Subcutaneous adipose tissue (tissue), 4 donors: Measurements from ENCODE around the gene ZNF587. TPM values are rescaled to one million over a fixed set of nuclear protein-coding genes. Genes with fewer than 3 reads are reported as not detected.

Experiments
- CTCF ChIP-seq: fragments of 450-650 bp; IDR thresholded peaks from one replicate; pipeline ENCODE4 v1.5.1; 2016; ENCODE audit warnings: low read depth, mild to moderate bottlenecking, control low read depth, antibody characterized with exemption, moderate library complexity
- total RNA-seq, 4 donors: library from RNA; depleted of rRNA; stranded (reverse); fragments of >200 nt; gene quantifications; one replicate each; pipeline ENCODE4 v1.1.0, GENCODE V29; 2016

The ZNF587 gene
- total RNA-seq, 4 donors from 2014 or later = 14.5 to 30.5 (median 19.9) TPM

- TF ChIP-seq CTCF = no peak
Measured at GRCh38 chr19:57900311-57900710, 50.7 kb downstream of the ZNF587 start.

GRCh38 chr19:57903618-57904184, 54.0 kb downstream of the ZNF587 start:
- TF ChIP-seq CTCF = no peak

GRCh38 chr19:57905258-57905657, 55.6 kb downstream of the ZNF587 start:
- no peak for TF ChIP-seq CTCF

GRCh38 chr19:57907394-57907793, 57.7 kb downstream of the ZNF587 start:
- no peak for TF ChIP-seq CTCF

GRCh38 chr19:57914531-57914930, 64.9 kb downstream of the ZNF587 start:
- TF ChIP-seq CTCF = no peak

Other genes with a start within 250 kb of the ZNF587 start
- gene ZNF530, start 250.0 kb upstream of the ZNF587 start, total RNA-seq = 1 to 10 TPM; 1.1 to 3.8 (median 2.6) TPM
- 10 to 100 TPM; 10.6 to 20.3 (median 13.1) TPM for gene ZNF134, start 235.6 kb upstream of the ZNF587 start, total RNA-seq
- 10 to 100 TPM in 2 of 4 donors, 1 to 10 TPM in 2; 8.2 to 11.0 (median 10.0) TPM for gene ZNF211, start 216.7 kb upstream of the ZNF587 start, total RNA-seq
- gene ZSCAN4, start 180.9 kb upstream of the ZNF587 start, total RNA-seq = not detected
- 1 to 10 TPM; 3.6 to 6.8 (median 6.3) TPM for gene ZNF551, start 167.9 kb upstream of the ZNF587 start, total RNA-seq
- gene ZNF154, start 140.7 kb upstream of the ZNF587 start, total RNA-seq = 1 to 10 TPM; 1.9 to 3.0 (median 2.7) TPM
- 1 to 10 TPM; 3.9 to 8.1 (median 6.4) TPM for gene ZNF671, start 122.2 kb upstream of the ZNF587 start, total RNA-seq
- 10 to 100 TPM in 2 of 4 donors, 1 to 10 TPM in 2; 8.8 to 10.9 (median 10.1) TPM for gene ZNF776, start 103.0 kb upstream of the ZNF587 start, total RNA-seq
- 10 to 100 TPM; 17.8 to 22.5 (median 20.9) TPM for gene ZNF586, start 80.2 kb upstream of the ZNF587 start, total RNA-seq
- 10 to 100 TPM in 1 of 4 donors, 1 to 10 TPM in 3; 3.9 to 10.4 (median 5.4) TPM for gene ZNF552, start 34.9 kb upstream of the ZNF587 start, total RNA-seq
- gene ZNF587B, start 19.6 kb upstream of the ZNF587 start, total RNA-seq = 10 to 100 TPM; 10.0 to 17.5 (median 12.3) TPM
- 1 to 10 TPM; 6.8 to 9.0 (median 8.7) TPM for gene ZNF814, start 39.2 kb downstream of the ZNF587 start, total RNA-seq
- 10 to 100 TPM; 13.9 to 19.2 (median 15.0) TPM for gene ZNF417, start 66.7 kb downstream of the ZNF587 start, total RNA-seq
- gene ZNF418, start 85.5 kb downstream of the ZNF587 start, total RNA-seq = 1 to 10 TPM; 2.5 to 5.1 (median 4.3) TPM
- gene ZNF256, start 97.8 kb downstream of the ZNF587 start, total RNA-seq = 1 to 10 TPM; 3.1 to 7.0 (median 4.9) TPM
- under 1 TPM in 1 of 4 donors, not detected in 3; 0.68 TPM for gene C19orf18, start 124.7 kb downstream of the ZNF587 start, total RNA-seq
- 10 to 100 TPM; 10.0 to 41.6 (median 13.9) TPM for gene ZNF606, start 153.0 kb downstream of the ZNF587 start, total RNA-seq
- not detected for gene ZSCAN1, start 184.2 kb downstream of the ZNF587 start, total RNA-seq
- 1 to 10 TPM; 1.1 to 6.2 (median 3.4) TPM for gene ZNF135, start 209.4 kb downstream of the ZNF587 start, total RNA-seq
- gene ZSCAN18, start 248.4 kb downstream of the ZNF587 start, total RNA-seq = 10 to 100 TPM; 16.6 to 34.1 (median 23.3) TPM